Measurements from ENCODE around the gene CAPN7.
A peak's percentile ranks its signal among the peaks of the same experiment; 100 is the strongest.

The CAPN7 gene

DNA sequence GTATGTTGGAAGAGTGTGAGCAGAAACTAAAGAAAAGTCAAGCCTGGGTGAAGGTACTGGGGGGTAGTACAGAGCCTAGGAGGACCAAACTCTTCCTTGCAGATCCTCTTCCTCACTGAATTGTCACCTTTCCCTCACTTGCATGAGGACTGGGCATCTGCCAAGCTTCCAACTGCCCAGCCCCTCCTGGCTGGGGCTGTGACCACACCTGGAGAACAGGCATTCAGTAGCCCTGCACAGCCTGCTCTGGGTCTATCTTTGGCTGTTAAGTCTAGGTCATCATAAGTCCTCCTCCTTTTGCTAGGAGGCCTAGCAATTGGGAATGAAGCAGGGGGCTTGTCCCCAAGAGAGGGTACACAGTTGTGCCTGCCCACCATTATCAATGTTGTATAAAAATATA lies 55.2 kb downstream of the CAPN7 start:
- peak; percentile 16; the same call in 1 of the 3 replicates for ATAC-seq
- no peak for TF ChIP-seq PPARA (CRISPR knock-in tag; IDR thresholded peaks at IDR 0.05; ENCODE audit: borderline replicate concordance)
- TF ChIP-seq ZC3H10 (CRISPR knock-in tag; IDR thresholded peaks at IDR 0.05): no peak
- TF ChIP-seq, protein P1, sequence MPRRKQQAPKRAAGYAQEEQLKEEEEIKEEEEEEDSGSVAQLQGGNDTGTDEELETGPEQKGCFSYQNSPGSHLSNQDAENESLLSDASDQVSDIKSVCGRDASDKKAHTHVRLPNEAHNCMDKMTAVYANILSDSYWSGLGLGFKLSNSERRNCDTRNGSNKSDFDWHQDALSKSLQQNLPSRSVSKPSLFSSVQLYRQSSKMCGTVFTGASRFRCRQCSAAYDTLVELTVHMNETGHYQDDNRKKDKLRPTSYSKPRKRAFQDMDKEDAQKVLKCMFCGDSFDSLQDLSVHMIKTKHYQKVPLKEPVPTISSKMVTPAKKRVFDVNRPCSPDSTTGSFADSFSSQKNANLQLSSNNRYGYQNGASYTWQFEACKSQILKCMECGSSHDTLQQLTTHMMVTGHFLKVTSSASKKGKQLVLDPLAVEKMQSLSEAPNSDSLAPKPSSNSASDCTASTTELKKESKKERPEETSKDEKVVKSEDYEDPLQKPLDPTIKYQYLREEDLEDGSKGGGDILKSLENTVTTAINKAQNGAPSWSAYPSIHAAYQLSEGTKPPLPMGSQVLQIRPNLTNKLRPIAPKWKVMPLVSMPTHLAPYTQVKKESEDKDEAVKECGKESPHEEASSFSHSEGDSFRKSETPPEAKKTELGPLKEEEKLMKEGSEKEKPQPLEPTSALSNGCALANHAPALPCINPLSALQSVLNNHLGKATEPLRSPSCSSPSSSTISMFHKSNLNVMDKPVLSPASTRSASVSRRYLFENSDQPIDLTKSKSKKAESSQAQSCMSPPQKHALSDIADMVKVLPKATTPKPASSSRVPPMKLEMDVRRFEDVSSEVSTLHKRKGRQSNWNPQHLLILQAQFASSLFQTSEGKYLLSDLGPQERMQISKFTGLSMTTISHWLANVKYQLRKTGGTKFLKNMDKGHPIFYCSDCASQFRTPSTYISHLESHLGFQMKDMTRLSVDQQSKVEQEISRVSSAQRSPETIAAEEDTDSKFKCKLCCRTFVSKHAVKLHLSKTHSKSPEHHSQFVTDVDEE (CRISPR knock-in tag; IDR thresholded peaks at IDR 0.05): no peak
- no peak for TF ChIP-seq ISL1 (CRISPR knock-in tag; IDR thresholded peaks at IDR 0.05)
- TF ChIP-seq ZNF70 (CRISPR knock-in tag; IDR thresholded peaks at IDR 0.05): no peak
- TF ChIP-seq, protein P2, sequence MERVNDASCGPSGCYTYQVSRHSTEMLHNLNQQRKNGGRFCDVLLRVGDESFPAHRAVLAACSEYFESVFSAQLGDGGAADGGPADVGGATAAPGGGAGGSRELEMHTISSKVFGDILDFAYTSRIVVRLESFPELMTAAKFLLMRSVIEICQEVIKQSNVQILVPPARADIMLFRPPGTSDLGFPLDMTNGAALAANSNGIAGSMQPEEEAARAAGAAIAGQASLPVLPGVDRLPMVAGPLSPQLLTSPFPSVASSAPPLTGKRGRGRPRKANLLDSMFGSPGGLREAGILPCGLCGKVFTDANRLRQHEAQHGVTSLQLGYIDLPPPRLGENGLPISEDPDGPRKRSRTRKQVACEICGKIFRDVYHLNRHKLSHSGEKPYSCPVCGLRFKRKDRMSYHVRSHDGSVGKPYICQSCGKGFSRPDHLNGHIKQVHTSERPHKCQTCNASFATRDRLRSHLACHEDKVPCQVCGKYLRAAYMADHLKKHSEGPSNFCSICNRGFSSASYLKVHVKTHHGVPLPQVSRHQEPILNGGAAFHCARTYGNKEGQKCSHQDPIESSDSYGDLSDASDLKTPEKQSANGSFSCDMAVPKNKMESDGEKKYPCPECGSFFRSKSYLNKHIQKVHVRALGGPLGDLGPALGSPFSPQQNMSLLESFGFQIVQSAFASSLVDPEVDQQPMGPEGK (CRISPR knock-in tag; IDR thresholded peaks at IDR 0.05; ENCODE audit: borderline replicate concordance): no peak
- no peak for TF ChIP-seq GLIS3 (CRISPR knock-in tag; IDR thresholded peaks at IDR 0.05)
- TF ChIP-seq, protein P3, sequence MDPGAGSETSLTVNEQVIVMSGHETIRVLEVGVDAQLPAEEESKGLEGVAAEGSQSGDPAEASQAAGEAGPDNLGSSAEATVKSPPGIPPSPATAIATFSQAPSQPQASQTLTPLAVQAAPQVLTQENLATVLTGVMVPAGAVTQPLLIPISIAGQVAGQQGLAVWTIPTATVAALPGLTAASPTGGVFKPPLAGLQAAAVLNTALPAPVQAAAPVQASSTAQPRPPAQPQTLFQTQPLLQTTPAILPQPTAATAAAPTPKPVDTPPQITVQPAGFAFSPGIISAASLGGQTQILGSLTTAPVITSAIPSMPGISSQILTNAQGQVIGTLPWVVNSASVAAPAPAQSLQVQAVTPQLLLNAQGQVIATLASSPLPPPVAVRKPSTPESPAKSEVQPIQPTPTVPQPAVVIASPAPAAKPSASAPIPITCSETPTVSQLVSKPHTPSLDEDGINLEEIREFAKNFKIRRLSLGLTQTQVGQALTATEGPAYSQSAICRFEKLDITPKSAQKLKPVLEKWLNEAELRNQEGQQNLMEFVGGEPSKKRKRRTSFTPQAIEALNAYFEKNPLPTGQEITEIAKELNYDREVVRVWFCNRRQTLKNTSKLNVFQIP (CRISPR knock-in tag; IDR thresholded peaks at IDR 0.05; ENCODE audit: borderline replicate concordance, low read depth): no peak
- TF ChIP-seq, protein P4, sequence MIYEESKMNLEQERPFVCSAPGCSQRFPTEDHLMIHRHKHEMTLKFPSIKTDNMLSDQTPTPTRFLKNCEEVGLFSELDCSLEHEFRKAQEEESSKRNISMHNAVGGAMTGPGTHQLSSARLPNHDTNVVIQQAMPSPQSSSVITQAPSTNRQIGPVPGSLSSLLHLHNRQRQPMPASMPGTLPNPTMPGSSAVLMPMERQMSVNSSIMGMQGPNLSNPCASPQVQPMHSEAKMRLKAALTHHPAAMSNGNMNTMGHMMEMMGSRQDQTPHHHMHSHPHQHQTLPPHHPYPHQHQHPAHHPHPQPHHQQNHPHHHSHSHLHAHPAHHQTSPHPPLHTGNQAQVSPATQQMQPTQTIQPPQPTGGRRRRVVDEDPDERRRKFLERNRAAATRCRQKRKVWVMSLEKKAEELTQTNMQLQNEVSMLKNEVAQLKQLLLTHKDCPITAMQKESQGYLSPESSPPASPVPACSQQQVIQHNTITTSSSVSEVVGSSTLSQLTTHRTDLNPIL (CRISPR knock-in tag; IDR thresholded peaks at IDR 0.05; ENCODE audit: low read depth): no peak
- TF ChIP-seq CSDC2 (CRISPR knock-in tag; IDR thresholded peaks at IDR 0.05): no peak
- no peak for TF ChIP-seq ZFP30 (CRISPR knock-in tag; IDR thresholded peaks at IDR 0.05)
- no peak for TF ChIP-seq OSR1 (CRISPR knock-in tag; IDR thresholded peaks at IDR 0.05)
- no peak for TF ChIP-seq SNAI2 (CRISPR knock-in tag; IDR thresholded peaks at IDR 0.05)
- TF ChIP-seq BACH2 (CRISPR knock-in tag; IDR thresholded peaks at IDR 0.05; ENCODE audit: borderline replicate concordance): no peak
- TF ChIP-seq RARB (CRISPR knock-in tag; IDR thresholded peaks at IDR 0.05): no peak
- no peak for TF ChIP-seq ARNTL (CRISPR knock-in tag; IDR thresholded peaks at IDR 0.05; ENCODE audit: borderline replicate concordance, low read depth)
- TF ChIP-seq ZNF8 (CRISPR knock-in tag; IDR thresholded peaks at IDR 0.05): no peak

DNA sequence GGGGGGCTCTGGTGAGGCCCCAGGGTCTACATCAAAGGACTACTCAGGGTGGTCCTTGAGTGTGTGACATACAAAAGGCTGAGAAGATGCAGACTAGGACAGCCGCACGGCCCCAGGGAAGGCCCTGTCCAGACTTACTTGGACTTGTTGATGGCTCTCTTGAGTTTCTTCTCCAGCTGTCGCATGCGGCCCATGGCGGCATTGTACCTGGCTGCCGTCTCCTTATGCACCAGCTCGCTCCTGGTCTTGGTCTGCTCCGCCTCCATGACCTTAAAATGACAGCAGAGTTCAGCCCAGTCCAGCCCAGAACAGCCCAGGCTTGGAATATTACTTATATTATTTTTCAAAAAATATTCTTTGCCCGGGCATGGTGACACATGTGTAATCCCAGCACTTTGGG lies 56.0 kb downstream of the CAPN7 start:
- ATAC-seq: no peak; the same call in 2 of the 3 replicates

More for the DNA sequence above, 56.0 kb downstream of the CAPN7 start:
- no peak for TF ChIP-seq ZFP3 (CRISPR knock-in tag; IDR thresholded peaks at IDR 0.05)
- TF ChIP-seq CSDC2 (CRISPR knock-in tag; IDR thresholded peaks at IDR 0.05): no peak
- TF ChIP-seq, protein P1 (CRISPR knock-in tag; IDR thresholded peaks at IDR 0.05): no peak
- no peak for TF ChIP-seq TCF4 (CRISPR knock-in tag; IDR thresholded peaks at IDR 0.05; ENCODE audit: borderline replicate concordance)
- TF ChIP-seq TOX (CRISPR knock-in tag; IDR thresholded peaks at IDR 0.05; ENCODE audit: borderline replicate concordance): no peak
- TF ChIP-seq, protein P3 (CRISPR knock-in tag; IDR thresholded peaks at IDR 0.05; ENCODE audit: borderline replicate concordance, low read depth): no peak
- no peak for TF ChIP-seq PPARA (CRISPR knock-in tag; IDR thresholded peaks at IDR 0.05; ENCODE audit: borderline replicate concordance)
- no peak for TF ChIP-seq ARNTL (CRISPR knock-in tag; IDR thresholded peaks at IDR 0.05; ENCODE audit: borderline replicate concordance, low read depth)
- TF ChIP-seq ZFP30 (CRISPR knock-in tag; IDR thresholded peaks at IDR 0.05): no peak
- TF ChIP-seq, protein P4 (CRISPR knock-in tag; IDR thresholded peaks at IDR 0.05; ENCODE audit: low read depth): no peak
- no peak for TF ChIP-seq ZNF70 (CRISPR knock-in tag; IDR thresholded peaks at IDR 0.05)
- no peak for TF ChIP-seq ZC3H10 (CRISPR knock-in tag; IDR thresholded peaks at IDR 0.05)
- TF ChIP-seq ISL1 (CRISPR knock-in tag; IDR thresholded peaks at IDR 0.05): no peak
- no peak for TF ChIP-seq SNAI2 (CRISPR knock-in tag; IDR thresholded peaks at IDR 0.05)
- no peak for TF ChIP-seq ZNF8 (CRISPR knock-in tag; IDR thresholded peaks at IDR 0.05)
- no peak for TF ChIP-seq RARB (CRISPR knock-in tag; IDR thresholded peaks at IDR 0.05)
- TF ChIP-seq, protein P5, sequence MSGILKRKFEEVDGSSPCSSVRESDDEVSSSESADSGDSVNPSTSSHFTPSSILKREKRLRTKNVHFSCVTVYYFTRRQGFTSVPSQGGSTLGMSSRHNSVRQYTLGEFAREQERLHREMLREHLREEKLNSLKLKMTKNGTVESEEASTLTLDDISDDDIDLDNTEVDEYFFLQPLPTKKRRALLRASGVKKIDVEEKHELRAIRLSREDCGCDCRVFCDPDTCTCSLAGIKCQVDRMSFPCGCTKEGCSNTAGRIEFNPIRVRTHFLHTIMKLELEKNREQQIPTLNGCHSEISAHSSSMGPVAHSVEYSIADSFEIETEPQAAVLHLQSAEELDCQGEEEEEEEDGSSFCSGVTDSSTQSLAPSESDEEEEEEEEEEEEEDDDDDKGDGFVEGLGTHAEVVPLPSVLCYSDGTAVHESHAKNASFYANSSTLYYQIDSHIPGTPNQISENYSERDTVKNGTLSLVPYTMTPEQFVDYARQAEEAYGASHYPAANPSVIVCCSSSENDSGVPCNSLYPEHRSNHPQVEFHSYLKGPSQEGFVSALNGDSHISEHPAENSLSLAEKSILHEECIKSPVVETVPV (CRISPR knock-in tag; IDR thresholded peaks at IDR 0.05): no peak

Measured in SK-N-SH treated with all-trans-retinoic acid at 6 μM for 48 hours (cell line).